ENCODE data around the gene MARCHF3.

DNA sequence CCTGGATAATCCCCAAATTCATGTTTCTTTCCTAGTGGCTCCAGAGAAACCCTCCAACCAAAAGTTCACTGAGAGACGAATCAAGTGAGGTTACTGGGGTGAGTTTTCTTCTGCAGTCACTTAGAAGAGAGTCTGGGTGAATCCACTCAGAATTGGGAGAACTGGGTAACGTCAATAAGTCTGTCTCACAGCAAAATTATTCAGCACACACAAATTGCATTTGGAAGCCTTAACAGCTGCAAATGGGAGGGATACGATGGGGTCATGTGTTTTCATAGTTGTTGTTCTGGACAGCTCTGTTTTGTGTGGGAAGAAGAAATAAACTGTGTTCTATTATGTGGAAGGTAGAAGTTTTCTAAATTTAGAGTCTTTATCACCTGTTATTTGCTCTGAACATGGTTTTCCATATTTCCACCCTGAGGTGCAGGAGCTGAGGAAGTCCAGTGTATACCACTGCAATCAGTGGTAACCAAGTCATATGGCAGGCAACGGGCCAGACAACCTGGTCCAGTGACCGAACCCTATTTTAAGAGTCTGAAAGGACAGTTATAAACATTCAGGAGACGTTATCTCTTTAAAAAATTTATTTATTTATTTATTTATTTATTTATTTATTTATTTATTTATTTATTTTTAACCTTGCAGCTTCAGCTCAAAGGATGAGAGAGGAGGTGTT lies 21.9 kb downstream of the MARCHF3 start:
- TF ChIP-seq POLR2AphosphoS5 (IDR thresholded peaks at IDR 0.05) = no peak
- TF ChIP-seq POLR2A (IDR thresholded peaks at IDR 0.05) = no peak
- TF ChIP-seq, protein P1, sequence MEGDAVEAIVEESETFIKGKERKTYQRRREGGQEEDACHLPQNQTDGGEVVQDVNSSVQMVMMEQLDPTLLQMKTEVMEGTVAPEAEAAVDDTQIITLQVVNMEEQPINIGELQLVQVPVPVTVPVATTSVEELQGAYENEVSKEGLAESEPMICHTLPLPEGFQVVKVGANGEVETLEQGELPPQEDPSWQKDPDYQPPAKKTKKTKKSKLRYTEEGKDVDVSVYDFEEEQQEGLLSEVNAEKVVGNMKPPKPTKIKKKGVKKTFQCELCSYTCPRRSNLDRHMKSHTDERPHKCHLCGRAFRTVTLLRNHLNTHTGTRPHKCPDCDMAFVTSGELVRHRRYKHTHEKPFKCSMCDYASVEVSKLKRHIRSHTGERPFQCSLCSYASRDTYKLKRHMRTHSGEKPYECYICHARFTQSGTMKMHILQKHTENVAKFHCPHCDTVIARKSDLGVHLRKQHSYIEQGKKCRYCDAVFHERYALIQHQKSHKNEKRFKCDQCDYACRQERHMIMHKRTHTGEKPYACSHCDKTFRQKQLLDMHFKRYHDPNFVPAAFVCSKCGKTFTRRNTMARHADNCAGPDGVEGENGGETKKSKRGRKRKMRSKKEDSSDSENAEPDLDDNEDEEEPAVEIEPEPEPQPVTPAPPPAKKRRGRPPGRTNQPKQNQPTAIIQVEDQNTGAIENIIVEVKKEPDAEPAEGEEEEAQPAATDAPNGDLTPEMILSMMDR (IDR thresholded peaks at IDR 0.05) = no peak
- TF ChIP-seq EP300 (IDR thresholded peaks at IDR 0.05) = no peak
